ENCODE measurements around the gene PBX2. TPM values are rescaled to one million over a fixed set of nuclear protein-coding genes. Genes with fewer than 3 reads are reported as not detected.

Gene PBX2
- total and polyA plus RNA-seq, 2 of the 4 experiments (the other 2 are of a cell fraction), result 17.7 to 56.8 TPM

GRCh38 chr6:32164295-32164694, 25.7 kb downstream of the PBX2 start, which contains the start of gene EGFL8:
Gene EGFL8, plus strand, starts transcription at chr6:32164595. Its CDS starts 1,571 bp downstream, at chr6:32166166.
- BruUV-seq (replicated peaks), result no TSS peak
- ChIA-PET POLR2A (ENCODE audit: unreplicated experiment) (no interaction called here), CTCF (no interaction called here)
- no peak within 1 kb of the TSS for H3K23ac ChIP-seq (ENCODE audit: low read depth, low read length)
- H3K9me3 ChIP-seq (ENCODE audit: control insufficient read depth, insufficient read depth, low read length), result no peaks in the 10 kb centered on the region
- peaks cover 3% of the 10 kb centered on the region; the same call in 1 of the 2 replicates for H3K9me1 ChIP-seq (ENCODE audit: insufficient read depth, low read length)
- no peak within 1 kb of the TSS for H2BK120ac ChIP-seq (ENCODE audit: low read depth, low read length)
- H2BK15ac ChIP-seq (ENCODE audit: low read depth, low read length), result no peak within 1 kb of the TSS
- no peak within 1 kb of the TSS for H4K91ac ChIP-seq (ENCODE audit: insufficient read depth, low read depth, low read length)
- no peak within 1 kb of the TSS for H3K56ac ChIP-seq (ENCODE audit: extremely low read depth, insufficient read depth, low read length)
- peaks cover 45% of the 10 kb centered on the region for H3K36me3 ChIP-seq (ENCODE audit: control insufficient read depth, insufficient read depth, low read length)
- H4K8ac ChIP-seq (ENCODE audit: low read depth in 2 of 2, low read length in 2 of 2), result no peak within 1 kb of the TSS
- H2AFZ ChIP-seq (replicated peaks; ENCODE audit: low read length, poor library complexity), result no peak within 1 kb of the TSS
- DNase-seq (no peak), ATAC-seq (ENCODE audit: low read depth) (no peak)
- H3K9ac ChIP-seq (ENCODE audit: low read depth, low read length), result no peak within 1 kb of the TSS
- TF ChIP-seq NFE2L2 (IDR thresholded peaks at IDR 0.05; ENCODE audit: low read depth, low read length) (no peak), CEBPB (IDR thresholded peaks at IDR 0.05; ENCODE audit: low read depth, low read length) (no peak), BHLHE40 (IDR thresholded peaks at IDR 0.05; ENCODE audit: low read depth, low read length) (no peak), RCOR1 (IDR thresholded peaks at IDR 0.05; ENCODE audit: insufficient replicate concordance, low read length) (no peak), RFX5 (IDR thresholded peaks at IDR 0.05; ENCODE audit: low read depth, low read length) (no peak), POLR2A (IDR thresholded peaks at IDR 0.05; ENCODE audit: low read depth, low read length) (no peak), SMC3 (IDR thresholded peaks at IDR 0.05; ENCODE audit: low read depth, low read length) (no peak), USF2 (IDR thresholded peaks at IDR 0.05; ENCODE audit: low read depth, low read length) (no peak), RAD21 (IDR thresholded peaks at IDR 0.05; ENCODE audit: low read length) (no peak), FOS (IDR thresholded peaks at IDR 0.05; ENCODE audit: low read depth, low read length) (no peak), ELK1 (IDR thresholded peaks at IDR 0.05; ENCODE audit: borderline replicate concordance, low read depth, low read length) (no peak), CHD1 (IDR thresholded peaks at IDR 0.05; ENCODE audit: low read depth, low read length) (no peak), CTCF (conservative IDR thresholded peaks at IDR 0.05; ENCODE audit: low read depth, low read length) (no peak), MAZ (IDR thresholded peaks at IDR 0.05; ENCODE audit: borderline replicate concordance, low read depth, low read length) (no peak), MAFK (IDR thresholded peaks at IDR 0.05; ENCODE audit: low read depth, low read length) (no peak), MXI1 (IDR thresholded peaks at IDR 0.05; ENCODE audit: borderline replicate concordance, low read depth, low read length) (no peak)
- H3K4me2 ChIP-seq (ENCODE audit: low read depth, low read length), result no peak within 1 kb of the TSS
- H3K4me1 ChIP-seq (ENCODE audit: control insufficient read depth, insufficient read depth, low read length), result no peaks in the 10 kb centered on the region
- no peaks in the 10 kb centered on the region for H3K79me1 ChIP-seq (ENCODE audit: low read depth in 1 of 2, low read length in 2 of 2)
- dilution Hi-C loops (cut with HindIII; ENCODE audit: low sequenced_read_pairs, unreplicated experiment), result no loop called here
- in situ Hi-C loops (cut with MboI; ENCODE audit: low sequenced_read_pairs), result no loop called here
- H3K18ac ChIP-seq (ENCODE audit: low read depth, low read length), result no peak within 1 kb of the TSS
- H2BK5ac ChIP-seq (ENCODE audit: low read depth, low read length, poor library complexity, severe bottlenecking), result no peak within 1 kb of the TSS
- peak within 1 kb of the TSS; percentile 61 for H2AK9ac ChIP-seq (replicated peaks; ENCODE audit: low read depth, low read length, poor library complexity)
- no peaks in the 10 kb centered on the region for H3K27me3 ChIP-seq (ENCODE audit: control insufficient read depth, insufficient read depth, low read length)
- intact Hi-C loops (cut with micrococcal nuclease), result no loop called here
- H3K14ac ChIP-seq (replicated peaks; ENCODE audit: low read depth, low read length), result no peak within 1 kb of the TSS
- no peak within 1 kb of the TSS for H3K4ac ChIP-seq (ENCODE audit: low read depth, low read length)
- no peaks in the 10 kb centered on the region for H4K20me1 ChIP-seq (ENCODE audit: insufficient read depth, low read length)
- H2AK5ac ChIP-seq (ENCODE audit: low read depth, low read length), result no peak within 1 kb of the TSS
- no peak within 1 kb of the TSS for H2BK20ac ChIP-seq (ENCODE audit: low read depth, low read length)
- H3K27ac ChIP-seq (ENCODE audit: insufficient read depth, low read length), result no peak within 1 kb of the TSS
- no peak within 1 kb of the TSS for H4K5ac ChIP-seq (ENCODE audit: low read depth, low read length)
- no peak within 1 kb of the TSS for H3K4me3 ChIP-seq (ENCODE audit: insufficient read depth, low read depth, low read length)
